ENCODE data around the gene CKAP2.
"Not testable (repeated sequence)": the region's sequence is repeated elsewhere in the genome, so short reads cannot be mapped to it uniquely, and the experiment has no call there.

The CKAP2 gene

DNA sequence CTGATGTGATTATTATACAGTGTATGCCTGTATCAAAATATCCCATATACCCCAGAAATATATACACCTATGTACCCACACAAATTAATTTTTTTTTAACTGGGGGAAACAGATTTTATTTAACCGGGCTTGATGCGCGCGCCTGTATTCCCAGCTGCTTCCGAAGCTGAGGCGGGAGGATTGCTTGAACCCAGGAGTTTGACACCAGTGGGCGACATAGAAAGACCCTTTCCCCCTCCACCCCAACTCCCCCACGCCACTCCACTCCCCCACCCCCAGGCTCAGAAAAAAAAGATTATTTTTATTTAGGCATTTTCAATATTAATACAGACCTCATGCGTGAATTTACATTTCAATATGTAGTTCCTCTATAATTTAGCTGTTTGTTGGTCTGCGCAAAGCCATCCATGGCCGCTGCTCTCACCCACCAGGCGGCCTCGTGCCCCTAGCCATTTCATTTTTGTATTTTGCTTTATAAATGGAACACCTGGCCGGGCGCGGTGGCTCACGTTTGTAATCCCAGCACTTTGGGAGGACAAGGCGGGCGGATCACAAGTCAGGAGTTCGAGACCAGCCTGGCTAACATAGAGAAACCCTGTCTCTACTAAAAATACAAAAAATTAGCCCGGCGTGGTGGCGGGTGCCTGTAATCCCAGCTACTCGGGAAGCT lies 4.0 kb upstream of the CKAP2 start:
- no peak for DNase-seq (ENCODE audit: low read depth in 1 of 2, low spot score in 1 of 2)

DNA sequence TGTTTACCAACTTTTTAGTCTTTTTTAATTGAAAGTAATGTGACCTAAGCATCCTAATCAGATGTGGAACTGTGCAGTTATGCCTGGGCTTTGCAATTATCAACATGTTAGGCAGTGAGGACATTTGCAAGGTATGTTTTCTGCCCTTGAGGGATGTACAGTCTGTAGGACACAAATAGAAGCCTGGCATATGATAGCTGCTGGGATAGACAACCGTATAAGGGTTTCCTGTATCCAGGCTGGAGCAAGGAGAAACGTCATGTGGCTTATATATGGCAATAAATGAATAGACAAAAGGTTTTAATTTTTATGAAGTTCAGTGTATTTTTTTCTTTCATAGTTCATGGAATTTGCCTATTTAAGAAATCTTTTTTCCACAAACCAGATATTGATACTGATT lies 2.8 kb upstream of the CKAP2 start:
- no peak for DNase-seq (ENCODE audit: low read depth in 1 of 2, low spot score in 1 of 2)

DNA sequence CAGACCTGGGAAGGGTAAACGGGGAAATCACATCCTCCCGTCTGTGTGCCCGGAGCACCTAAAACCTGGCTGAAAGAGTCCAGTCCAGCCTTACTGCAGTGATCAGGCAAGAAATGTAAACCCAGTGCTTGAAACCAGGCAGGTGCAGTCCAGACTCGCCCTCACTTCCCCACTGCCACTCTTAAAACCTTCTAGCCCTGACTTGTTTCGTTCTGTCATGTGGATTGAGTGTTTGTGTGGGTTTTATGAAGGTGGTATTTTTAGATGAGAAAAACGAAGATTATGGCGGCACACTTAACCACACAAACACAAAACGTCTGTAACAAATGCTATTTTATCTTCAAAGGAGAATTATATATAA lies 839 bp upstream of the CKAP2 start:
- DNase-seq (ENCODE audit: low read depth in 1 of 2, low spot score in 1 of 2): no peak

DNA sequence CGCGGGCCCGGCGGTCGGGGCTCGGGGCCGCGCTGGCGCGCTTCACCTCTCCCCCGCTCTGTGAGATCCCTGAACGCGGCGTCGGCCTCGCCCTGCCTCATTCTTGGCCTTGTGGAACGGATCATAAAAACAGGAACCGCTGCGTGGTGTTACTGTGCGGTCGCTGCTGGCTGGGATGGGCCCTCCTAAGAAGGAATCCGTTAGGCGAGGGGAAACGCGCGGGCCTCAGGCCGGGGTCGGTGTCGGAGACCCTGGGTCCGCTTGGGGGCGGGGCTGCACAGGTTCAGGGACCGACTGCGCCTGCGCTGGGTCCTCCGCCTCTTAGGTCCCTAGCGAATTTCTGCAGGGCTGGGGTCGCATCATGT lies 381 bp downstream of the CKAP2 start:
- DNase-seq (ENCODE audit: low read depth in 1 of 2, low spot score in 1 of 2): peak; percentile 55 to 60

DNA sequence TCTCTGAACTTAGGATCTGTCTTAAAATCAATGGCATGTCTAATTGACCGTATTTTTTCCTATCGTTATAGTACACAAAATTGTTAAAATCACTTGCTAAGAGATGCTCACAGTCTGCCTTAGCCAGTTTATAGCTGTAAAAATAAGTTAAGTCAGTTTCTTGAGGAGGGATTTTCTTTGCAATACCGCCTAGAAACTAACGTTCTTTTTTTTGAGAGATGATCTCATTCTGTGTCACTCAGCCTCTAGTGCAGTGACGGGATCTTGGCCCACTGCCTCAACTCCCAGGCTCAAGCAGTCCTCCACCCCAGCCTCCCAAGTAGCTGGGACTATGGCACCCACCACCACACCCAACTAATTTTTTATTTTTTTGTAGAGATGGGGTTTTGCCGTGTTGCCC lies 4.4 kb downstream of the CKAP2 start:
- DNase-seq (ENCODE audit: low read depth in 1 of 2, low spot score in 1 of 2): no peak

DNA sequence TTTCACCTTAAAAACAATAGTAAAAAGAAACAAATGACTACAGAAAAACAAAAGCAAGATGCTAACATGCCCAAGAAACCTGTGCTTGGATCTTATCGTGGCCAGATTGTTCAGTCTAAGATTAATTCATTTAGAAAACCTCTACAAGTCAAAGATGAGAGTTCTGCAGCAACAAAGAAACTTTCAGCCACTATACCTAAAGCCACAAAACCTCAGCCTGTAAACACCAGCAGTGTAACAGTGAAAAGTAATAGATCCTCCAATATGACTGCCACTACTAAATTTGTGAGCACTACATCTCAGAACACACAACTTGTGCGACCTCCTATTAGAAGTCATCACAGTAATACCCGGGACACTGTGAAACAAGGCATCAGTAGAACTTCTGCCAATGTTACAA lies 6.0 kb downstream of the CKAP2 start:
- DNase-seq (ENCODE audit: low read depth in 1 of 2, low spot score in 1 of 2): no peak

DNA sequence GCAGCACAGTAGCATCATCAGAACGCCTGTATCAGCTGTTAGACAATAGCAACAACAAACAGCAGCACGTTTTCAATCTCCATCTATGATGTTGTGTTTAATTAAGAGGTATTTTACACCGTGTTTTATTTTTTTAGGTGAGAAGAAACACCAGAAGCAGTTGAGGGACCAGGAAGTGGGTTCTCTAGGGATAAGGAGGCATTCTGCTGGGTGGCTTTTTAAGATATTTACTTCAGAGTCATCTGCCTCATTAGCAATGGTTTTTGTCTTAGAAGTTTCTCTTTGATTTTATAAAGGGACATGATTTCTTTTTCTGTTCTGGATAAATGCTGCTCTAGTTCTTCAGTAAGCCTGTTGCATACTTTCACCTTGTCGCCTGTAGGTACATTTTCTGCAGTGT lies 8.2 kb downstream of the CKAP2 start:
- no peak for DNase-seq (ENCODE audit: low read depth in 1 of 2, low spot score in 1 of 2)

DNA sequence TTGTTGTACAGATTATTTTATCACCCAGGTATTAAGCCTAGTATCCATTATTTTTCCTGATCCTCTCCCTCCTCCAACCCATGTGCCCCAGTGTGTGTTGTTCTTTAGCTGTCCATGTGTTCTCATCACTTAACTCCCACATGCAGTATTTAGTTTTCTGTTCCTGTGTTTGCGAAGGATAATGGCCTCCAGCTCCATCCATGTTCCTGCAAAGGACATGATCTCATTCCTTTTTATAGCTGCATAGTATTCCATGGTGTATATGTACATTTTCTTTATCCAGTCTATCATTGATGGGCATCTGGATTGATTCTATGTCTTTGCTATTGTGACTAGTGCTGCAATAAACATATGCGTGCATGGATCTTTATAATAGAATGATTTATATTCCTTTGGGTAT lies 13.2 kb downstream of the CKAP2 start:
- DNase-seq (ENCODE audit: low read depth in 1 of 2, low spot score in 1 of 2): not testable (repeated sequence)

DNA sequence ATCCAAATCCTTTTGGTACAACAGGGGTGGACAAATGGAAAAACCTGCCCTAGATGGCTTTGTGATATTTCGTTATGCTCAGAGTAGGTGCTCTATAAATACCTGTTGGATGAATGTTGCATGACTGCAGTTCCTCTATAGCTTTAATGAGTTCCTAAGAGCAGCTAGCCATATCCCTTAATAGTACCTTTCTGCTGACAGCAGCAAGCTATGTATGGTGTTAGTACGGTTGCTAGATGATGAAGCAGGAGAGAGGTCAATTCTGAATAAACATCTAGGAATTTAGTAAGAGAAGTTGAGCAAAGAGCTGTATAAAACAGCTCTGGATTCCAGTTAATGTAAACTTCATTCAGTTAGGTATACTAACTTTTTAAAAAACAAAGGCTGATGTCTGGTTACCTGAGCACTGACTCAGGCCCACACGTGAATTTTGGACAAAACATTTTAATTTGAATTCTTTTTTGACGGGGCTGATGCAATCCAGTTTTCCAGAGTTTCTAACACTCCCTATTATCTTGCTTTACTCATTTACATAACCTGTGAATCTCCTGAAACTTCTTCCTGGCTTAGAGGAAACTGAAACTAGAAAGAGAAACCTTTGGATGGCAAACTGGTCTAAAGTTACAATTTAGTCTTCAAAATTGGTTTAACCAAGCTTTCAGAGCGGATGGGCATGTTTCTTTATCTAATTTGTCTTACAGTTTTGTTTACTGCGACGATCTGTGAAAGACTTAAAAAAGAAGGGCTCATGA lies 25.6 kb downstream of the CKAP2 start:
- DNase-seq (ENCODE audit: low read depth in 1 of 2, low spot score in 1 of 2): not testable (repeated sequence)

DNA sequence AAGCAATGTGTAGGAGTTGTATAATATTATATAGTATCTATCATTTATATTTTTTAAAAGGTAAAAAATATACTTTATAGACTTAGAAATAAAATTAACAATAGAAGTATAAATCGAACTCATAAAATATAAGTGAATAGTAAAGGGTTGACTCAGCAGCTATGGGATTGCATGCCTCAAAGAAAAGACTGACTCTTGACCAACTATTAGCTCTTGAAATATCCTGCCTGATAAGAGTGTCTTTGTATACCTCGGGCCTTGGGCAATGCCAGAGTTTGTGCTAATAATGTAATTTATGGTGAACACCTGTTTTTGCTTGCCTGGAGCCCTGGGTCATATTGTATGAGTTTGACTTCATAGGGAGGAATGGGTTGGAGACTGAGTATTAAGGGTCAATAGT lies 31.8 kb downstream of the CKAP2 start:
- not testable (repeated sequence) for DNase-seq (ENCODE audit: low read depth in 1 of 2, low spot score in 1 of 2)

DNA sequence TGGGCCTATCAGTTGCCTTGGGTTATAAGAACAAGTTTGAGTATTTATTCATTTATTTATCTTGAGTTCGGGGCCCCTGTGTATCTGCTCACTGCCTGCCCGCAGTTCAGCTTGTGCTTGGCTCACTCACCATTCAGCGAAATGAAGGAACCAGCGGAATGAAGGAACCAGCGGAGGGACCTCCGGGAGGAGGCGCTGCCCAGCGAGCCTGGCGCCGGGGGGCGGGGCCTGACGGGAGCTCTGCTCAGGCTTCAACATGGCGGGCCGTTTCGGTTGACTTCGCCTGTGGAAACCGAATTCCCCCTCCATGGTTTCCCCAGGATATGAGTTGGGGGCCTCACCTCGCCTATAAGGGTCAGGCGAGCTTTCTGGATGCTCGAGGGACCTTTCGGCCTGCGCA lies 33.5 kb downstream of the CKAP2 start:
- not testable (repeated sequence) for DNase-seq (ENCODE audit: low read depth in 1 of 2, low spot score in 1 of 2)

DNA sequence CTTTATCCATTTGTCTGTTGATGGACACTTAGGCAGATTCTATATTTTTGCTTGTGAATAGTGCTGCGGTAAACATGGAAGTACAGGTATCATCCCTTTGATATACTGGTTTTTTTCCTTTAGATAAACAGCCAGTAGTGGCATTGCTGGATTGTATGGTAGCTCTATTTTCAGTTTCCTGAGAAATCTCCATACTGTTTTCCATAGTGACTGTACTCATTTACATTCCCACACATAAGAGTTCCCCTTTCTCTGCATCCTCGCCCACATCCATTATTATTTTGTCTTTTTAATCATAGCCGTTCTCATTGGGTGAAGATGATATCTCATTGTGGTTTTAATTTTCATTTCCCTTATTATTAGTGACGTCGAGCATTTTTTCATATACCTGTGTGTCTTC lies 35.7 kb downstream of the CKAP2 start:
- DNase-seq (ENCODE audit: low read depth in 1 of 2, low spot score in 1 of 2): not testable (repeated sequence)

DNA sequence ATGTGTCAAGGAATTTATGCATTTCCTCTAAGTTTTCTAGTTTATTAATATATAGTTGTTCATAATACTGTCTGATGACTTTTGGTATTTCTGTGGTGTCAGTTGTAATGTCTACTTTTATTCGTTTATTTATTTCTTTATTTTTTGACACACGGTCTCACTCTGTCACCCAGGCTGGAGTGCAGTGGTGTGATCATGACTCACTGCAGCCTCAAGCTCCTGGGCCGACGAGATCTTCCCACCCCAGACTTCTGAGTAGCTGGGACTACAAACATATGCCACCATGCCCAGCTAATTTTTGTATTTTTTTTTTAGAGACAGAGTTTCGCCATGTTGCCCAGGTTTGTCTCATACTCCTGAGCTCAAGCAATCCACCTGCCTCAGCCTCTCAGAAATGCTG lies 39.0 kb downstream of the CKAP2 start:
- not testable (repeated sequence) for DNase-seq (ENCODE audit: low read depth in 1 of 2, low spot score in 1 of 2)

DNA sequence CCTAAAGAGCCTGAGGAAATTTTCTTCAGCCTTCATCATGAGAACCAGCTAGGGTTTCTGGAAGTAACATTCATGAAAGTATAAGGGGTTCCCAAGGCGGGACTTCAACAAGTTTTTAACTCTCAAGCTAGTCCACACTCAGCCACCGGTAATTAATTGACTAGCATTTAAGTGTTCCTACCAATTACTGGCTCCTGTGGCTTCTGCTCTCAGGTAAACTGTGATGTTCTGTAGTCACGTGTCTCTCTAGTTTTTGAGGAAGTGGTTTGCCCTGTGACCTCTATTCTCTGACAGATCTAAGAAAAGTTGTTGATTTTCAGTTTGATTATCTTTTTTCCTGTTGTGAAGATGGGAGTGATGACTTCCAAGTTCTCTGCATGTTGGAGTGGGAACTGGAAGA lies 42.7 kb downstream of the CKAP2 start:
- not testable (repeated sequence) for DNase-seq (ENCODE audit: low read depth in 1 of 2, low spot score in 1 of 2)

DNA sequence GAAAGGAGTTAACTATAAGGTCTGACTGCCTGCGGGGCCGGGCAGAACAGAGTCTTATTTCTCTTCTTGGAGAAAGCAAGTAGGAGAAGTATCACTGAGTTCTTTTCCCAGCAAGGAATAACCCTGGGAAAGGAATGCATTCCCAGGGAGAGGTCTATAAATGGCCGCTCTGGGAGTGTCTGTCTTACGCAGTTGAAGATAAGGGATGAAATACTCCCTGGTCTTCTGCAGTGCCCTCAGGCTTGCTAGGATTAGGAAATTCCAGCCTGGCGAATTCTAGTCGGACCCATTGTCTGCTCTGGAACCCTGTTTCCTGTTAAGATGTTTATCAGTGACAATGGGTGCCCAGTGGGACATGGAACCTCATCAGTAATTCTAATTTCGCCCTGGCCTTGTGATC lies 47.0 kb downstream of the CKAP2 start:
- DNase-seq (ENCODE audit: low read depth in 1 of 2, low spot score in 1 of 2): not testable (repeated sequence)

DNA sequence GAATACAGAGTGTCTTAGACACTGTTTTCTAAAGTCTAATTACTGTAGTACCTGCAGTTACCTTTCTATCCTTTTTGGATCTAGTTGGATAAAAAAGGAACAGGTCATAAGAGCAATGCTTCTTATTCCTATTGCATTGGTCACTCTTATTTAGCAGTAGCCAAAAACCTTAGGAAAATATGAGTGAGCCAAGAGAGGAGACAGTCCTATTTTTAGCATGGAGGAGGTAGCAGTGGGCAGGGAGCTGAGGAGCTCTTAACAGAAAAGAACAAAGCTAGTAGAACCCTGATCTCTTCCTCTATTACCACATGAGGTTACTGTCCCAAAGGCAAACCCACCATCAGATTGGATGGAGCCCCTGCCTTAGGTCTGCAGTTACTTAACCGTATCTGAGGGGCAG lies 50.6 kb downstream of the CKAP2 start:
- DNase-seq (ENCODE audit: low read depth in 1 of 2, low spot score in 1 of 2): not testable (repeated sequence)

DNA sequence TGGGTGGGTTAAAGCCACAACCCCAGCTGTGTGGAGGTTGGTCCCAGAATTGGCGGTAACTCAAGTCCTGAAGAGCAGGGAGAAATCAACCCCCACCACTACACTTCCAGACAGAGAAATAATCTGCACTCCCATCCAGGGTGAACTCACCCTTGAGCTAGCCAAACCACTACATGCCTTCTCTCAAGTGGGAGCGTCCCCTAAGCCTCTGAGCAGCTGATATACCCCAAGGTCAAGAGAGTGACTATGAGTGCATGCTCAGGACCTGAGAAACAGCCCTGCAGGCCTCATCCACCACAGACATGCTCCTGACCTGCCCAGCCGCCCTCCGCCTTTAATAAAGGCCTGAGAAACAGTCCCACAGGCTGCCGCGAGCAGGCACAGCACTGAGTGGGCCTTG lies 54.3 kb downstream of the CKAP2 start:
- DNase-seq (ENCODE audit: low read depth in 1 of 2, low spot score in 1 of 2): not testable (repeated sequence)

DNA sequence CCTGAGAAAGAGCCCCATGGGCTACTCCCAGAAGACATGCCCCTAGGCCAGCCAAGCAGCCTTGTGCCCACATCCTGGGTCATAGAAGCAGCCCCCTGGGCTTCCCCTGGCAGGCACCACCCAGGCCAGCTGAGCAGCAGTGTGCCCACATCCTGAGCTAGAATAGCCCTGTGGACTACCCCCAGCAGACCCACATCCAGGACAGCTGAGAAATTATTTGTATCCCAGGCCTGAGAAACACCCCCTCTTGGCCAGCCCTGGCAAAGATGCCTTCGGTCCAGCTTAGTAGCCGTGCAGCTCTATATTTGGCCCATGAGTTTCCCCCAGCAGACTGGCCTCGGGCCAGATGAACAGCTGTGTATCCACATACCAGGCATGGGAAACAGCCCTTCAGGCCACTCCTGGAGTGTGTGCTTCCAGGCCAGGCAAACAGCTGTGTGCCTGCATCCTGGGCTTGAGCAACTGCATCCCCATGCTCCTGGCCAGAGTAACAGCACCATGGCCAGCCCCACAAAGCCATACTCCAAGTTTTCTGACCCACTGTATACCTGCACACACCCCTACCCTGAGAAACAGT lies 55.0 kb downstream of the CKAP2 start:
- not testable (repeated sequence) for DNase-seq (ENCODE audit: low read depth in 1 of 2, low spot score in 1 of 2)

DNA sequence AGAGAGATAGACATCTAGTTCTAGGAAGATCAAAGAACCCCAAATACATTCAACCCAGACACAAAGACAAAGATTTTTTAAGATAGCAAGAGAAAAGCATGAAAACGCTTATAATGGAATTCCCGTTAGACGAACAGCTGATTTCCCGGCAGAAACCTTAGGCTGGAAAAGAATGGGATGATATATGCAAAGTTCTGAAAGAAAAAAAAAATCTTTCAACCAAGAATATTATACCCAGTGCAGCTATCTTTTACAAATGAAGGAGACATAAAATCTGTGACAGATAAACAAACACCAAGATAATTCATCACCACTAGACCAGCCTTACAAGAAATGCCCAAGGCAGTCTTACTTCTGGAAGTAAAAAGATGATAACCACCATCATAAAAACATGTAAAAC lies 56.3 kb downstream of the CKAP2 start:
- DNase-seq (ENCODE audit: low read depth in 1 of 2, low spot score in 1 of 2): not testable (repeated sequence)

DNA sequence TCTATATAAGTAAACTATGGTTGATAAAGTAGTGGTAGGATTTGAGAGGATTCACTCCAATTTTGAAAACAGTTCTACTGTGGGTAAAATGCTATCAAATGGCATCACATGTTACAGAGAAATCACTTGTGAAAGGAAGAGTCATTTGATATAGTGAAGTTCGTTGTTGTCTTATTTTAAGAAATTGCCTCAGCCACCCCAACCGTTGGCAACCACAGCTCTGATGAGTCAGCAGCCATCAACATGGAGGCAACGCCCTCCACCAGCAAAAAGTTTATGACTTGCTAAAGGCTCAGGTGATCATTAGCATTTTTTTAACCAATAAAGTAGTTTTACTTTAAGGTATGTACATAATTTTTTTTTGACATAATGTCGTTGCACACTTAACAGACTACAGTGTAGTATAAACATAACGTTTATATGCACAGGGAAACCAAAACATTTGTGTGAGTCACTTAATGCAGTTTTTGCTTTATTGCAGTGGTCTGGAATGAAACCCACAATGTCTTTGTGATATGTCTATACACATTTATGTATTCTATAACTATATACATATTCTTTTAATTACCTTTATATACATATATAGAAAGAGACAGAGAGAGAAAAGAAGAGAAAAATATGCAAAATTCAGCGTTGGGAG lies 58.8 kb downstream of the CKAP2 start:
- DNase-seq (ENCODE audit: low read depth in 1 of 2, low spot score in 1 of 2): not testable (repeated sequence)

DNA sequence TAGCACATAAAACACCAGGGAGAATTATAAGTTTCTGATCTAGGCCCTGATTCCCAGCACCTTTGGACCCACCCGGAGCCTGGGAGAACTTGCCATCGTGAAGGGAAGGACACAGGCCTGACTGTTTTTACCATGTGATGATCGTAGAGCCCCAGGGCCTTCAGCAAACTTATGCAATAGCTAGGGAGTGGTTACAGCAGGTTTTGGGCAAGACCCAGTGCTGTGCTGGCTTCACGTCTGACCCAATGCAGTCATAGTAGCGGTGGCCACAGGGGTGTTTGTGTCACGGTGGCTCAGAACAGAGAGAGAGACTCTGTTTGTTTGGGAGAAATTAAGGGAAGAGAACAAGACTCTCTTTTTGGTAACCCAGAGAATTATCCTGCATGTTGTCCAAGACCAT lies 68.0 kb downstream of the CKAP2 start:
- DNase-seq (ENCODE audit: low read depth in 1 of 2, low spot score in 1 of 2): not testable (repeated sequence)

Measured in activated T-helper 1 cell treated with anti-CD3 and anti-CD28 coated beads, Interleukin-2, amount 50 U/mL, for 16 hours (primary cell).